Stimulated activated CD4-positive, alpha-beta T cell treated with anti-CD3 and anti-CD28 coated beads, Interleukin-4, amount 100 ng/mL, for 24 hours (primary cell): ENCODE data around the gene DDI1.
"Not testable (repeated sequence)": the region's sequence is repeated elsewhere in the genome, so short reads cannot be mapped to it uniquely, and the experiment has no call there.

ENCODE experiments used
- DNase-seq: peaks from one replicate; pipeline ENCODE4 v3.0.0-alpha.2; 2020

DDI1 gene

GRCh38 chr11:104043142-104043541 is 6.7 kb downstream of the DDI1 start:
- DNase-seq = no peak

- no peak for DNase-seq
Observed at GRCh38 chr11:104043678-104044239, 7.3 kb downstream of the DDI1 start.

GRCh38 chr11:104046331-104046730 is 9.9 kb downstream of the DDI1 start:
- DNase-seq = no peak

GRCh38 chr11:104046858-104047257 is 10.4 kb downstream of the DDI1 start:
- not testable (repeated sequence) for DNase-seq

GRCh38 chr11:104049116-104049515 is 12.7 kb downstream of the DDI1 start:
- DNase-seq = no peak

GRCh38 chr11:104051778-104052177 is 15.3 kb downstream of the DDI1 start:
- DNase-seq = no peak

GRCh38 chr11:104053743-104054478 is 17.5 kb downstream of the DDI1 start:
- no peak for DNase-seq

GRCh38 chr11:104054911-104055529 is 18.6 kb downstream of the DDI1 start:
- no peak for DNase-seq

- no peak for DNase-seq
Observed at GRCh38 chr11:104055596-104055995, 19.2 kb downstream of the DDI1 start.

- no peak for DNase-seq
Observed at GRCh38 chr11:104057908-104058307, 21.5 kb downstream of the DDI1 start.

DNA sequence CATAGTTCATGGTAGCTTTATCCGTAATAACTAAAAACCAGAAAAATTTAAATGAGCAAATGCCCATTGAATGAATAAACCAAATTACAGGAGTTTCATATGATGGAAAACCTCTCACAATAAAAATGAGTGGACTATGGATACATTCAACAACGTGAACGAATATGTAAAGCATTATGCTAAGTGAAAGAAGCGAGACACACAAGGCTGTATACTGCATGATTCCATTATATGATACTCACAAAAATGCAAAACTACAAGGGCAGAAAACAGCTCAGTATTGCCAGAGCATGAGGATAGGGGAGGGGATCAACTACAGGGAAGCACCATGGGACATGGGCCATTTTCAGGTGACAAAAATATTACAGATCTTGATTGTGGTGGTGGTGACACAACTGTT is 22.2 kb downstream of the DDI1 start:
- DNase-seq = no peak

DNA sequence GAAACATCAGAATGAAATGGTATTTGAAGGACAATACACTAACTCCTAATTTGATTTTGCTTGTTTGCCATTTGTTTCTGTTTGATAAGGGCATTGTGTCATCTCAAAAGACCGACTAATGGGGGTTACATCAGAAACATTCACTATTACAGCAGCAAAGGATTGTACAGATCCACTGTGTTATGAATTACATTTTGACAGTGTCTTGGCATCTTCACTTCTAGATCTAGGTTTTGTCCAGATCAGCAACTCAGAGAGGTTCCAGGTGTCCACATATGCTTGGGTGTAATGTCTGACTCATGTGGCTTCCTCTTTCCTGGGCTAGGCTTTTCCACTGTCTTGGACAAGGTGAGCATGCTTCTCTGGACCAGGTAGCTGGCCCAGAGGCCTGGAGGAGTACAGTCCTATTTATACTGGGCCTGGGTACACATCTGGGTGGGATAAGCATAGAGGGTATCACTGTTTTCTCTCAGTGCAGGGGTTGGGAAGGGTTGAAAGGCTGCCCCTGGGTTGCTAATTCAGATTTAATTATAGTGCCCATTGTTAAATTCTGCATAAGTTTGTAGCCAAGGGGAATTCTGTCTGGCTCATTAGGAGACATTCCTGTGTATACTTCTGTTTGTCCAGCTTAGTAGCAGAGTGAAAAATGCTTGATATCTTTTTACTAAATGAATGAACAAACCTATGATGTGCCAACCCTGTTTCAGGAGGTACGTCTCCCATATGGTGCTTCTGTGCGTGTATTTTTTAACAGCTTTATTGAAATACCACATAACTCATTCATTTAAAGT is 23.8 kb downstream of the DDI1 start:
- no peak for DNase-seq

GRCh38 chr11:104060820-104061219 is 24.4 kb downstream of the DDI1 start:
- DNase-seq = no peak

- DNase-seq = no peak
Observed at GRCh38 chr11:104061853-104062521, 25.5 kb downstream of the DDI1 start.

DNA sequence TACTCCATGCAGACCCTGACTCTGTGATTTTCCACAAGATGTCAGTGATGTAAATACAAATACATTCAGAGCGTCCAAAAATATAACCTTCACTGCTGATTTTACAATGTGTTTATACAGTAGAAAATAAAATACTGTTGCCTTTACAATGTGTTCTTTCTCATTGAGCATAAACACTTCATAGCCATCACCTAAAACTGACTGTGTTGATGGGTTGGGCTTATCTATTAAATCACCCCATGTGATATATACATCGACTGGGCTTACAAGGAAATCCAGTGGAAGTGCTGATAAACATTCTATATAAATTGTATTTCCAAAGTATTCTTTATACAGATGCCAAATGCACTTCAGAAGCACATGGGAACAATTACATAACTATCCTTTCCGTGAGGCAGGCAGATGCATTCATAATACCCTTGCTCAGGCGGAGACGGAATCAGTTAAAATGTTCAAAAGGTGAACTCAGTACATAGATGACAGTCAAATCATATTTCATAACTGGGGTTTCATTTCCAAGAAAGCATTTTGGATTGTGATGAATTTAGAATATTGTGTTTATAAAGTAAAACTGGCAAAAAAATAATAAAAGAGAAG is 27.7 kb downstream of the DDI1 start:
- no peak for DNase-seq

GRCh38 chr11:104067534-104067933 is 31.1 kb downstream of the DDI1 start:
- no peak for DNase-seq

DNA sequence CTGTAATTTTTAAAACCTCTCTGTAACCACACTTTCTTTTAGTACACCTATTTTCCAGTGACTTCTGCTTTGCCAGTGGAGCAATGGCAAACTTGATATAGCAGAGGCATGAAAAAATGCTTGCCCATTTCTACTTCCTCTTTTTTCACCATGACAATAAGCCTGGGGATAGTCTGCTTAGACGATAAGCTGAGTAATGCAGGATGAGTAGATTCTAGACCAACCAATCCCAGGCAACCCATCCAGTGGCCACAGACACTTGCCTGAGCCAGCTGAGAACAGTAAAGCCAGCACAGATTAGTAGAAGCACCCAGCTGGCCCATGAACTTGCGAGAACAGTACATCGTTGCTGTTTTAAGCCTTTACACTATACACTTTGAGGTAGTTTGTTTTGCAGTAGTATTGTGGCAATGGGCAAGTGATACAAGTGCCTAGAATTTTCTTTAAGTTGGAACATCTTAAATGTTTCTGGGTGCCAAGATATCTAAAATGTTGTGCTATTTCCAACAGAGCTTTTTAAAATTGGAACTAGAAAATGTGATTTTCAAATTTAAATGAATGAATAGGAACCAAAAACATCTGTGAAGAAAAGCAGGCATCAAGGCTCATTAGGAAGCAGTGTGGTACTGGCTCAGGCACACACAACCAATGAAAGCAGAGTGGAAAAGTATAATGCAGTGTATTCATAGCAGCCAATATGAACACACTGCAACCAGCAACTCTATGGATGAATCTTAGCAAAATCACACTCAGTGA is 37.7 kb downstream of the DDI1 start:
- DNase-seq = no peak

DNA sequence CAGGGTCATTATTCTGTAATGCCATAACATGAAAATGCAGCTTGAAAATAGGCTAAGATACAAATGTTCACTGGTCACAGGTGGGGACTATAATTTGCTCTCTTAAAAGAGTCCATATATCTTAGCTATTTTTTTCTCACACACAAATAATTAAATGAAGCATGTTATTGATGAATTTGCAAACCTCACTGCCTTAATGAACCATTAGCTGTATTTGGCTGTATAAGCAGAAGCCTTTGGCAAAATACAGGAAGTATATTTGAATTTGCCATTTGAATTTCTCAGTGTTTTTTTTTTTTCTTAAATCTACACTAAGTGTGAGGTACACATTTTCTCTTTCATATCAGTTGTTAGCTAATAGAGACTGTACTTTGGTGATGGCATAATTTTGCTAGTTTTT is 38.7 kb downstream of the DDI1 start:
- no peak for DNase-seq

DNA sequence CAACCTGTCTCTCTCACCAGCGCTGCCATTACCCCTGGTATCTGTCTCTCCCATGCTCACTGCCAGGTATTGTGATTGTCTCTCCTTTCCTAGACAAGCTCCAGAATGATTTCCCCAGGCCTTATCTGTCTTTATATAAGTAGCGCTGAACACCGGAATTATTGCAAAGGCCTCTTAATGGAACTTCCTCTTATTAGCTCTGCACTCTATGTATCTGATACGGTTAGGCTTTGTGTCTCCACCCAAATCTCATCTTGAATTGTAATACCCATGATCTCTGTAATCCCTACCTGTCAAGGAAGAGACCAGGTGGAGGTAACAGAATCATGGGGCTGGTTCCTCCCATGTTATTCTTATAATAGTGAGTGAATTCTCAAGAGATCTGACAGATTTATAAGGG is 39.3 kb downstream of the DDI1 start:
- DNase-seq = no peak

GRCh38 chr11:104076455-104076854 is 40.0 kb downstream of the DDI1 start:
- DNase-seq = no peak

DNA sequence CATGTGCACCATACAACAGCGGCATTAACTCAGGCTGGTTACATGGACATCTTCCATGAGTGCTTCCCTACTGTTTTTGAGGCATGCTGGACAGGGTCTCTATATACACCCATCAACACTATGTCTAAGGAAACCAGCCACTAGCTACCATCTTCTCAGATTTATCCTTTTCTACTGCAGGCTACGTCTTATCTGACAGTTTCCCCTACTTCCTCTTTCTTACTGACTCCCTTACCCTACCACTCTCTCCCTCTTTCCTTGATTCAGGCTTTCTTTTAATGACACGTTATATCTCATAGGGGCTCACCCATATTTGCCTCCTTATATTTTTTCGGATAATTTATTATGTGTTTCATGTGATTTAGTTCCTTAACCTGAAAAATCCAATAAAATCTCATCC is 41.8 kb downstream of the DDI1 start:
- DNase-seq = no peak

GRCh38 chr11:104078995-104079394 is 42.6 kb downstream of the DDI1 start:
- DNase-seq = no peak
